DMS 273 treated with DMSO at 0.1 percent for 48 hours (cell line): ENCODE measurements around the gene ZNF26.
"Not testable (repeated sequence)": the region's sequence is repeated elsewhere in the genome, so short reads cannot be mapped to it uniquely, and the experiment has no call there.

Source experiments
- DNase-seq: peaks from one replicate; lab custom pipeline; 2025; lab: John Stamatoyannopoulos, UW

Gene ZNF26

GRCh38 chr12:132986001-132986884, at the start of gene ZNF26:
TSS of gene ZNF26 (plus strand) at chr12:132986367. CDS start at chr12:132986841, 474 bp downstream.
- DNase-seq = peak; percentile 61

DNA sequence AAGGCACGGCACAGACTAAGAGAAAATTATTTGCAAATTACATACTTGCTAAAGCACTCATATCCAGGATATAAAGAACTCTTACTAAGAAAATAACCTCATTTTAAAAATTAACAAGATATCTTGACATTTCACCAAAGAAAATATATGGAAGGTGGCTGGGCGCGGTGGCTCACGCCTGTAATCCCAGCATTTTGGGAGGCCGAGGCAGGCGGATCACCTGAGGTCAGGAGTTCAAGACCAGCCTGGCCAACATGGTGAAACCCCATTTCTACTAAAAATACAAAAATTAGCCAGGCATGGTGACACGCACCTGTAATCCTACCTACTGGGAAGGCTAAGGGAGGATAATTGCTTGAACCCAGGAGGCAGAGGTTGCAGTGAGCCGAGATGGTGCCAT, 49.2 kb upstream of the ZNF26 start:
- DNase-seq = not testable (repeated sequence)

DNA sequence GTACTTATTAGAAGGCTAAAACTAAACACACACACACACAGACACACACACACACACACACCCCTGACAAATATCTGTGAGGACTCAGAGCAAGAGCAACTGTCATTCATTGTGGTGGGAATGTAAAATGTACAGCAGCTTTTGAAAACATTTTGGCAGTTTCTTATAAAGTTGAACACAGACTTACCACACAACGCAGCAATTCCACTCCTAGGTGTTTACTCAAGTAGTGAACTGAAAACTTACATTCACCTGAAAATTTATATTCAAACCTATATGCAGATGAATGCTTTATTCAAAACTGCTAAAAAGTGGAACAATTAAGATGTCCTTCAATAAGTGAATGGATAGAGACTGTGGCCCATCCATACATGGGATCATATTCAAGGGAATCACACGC, 48.7 kb upstream of the ZNF26 start:
- no peak for DNase-seq

DNA sequence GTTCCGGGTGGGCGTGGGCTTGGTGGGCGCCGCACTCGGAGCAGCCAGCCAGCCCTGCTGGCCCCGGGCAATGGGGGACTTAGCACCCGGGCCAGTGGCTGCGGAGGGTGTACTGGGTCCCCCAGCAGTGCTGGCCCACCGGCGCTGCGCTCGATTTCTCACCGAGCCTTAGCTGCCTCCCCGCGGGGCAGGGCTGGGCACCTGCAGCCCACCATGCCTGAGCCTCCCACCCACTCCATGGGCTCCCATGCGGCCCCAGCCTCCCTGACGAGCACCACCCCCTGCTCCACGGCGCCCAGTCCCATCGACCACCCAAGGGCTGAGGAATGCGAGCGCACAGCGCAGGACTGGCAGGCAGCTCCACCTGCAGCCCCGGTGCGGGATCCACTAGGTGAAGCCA, 47.4 kb upstream of the ZNF26 start:
- not testable (repeated sequence) for DNase-seq

GRCh38 chr12:132940071-132940719, 46.0 kb upstream of the ZNF26 start:
- DNase-seq = no peak

GRCh38 chr12:132941336-132941954, 44.7 kb upstream of the ZNF26 start:
- DNase-seq = no peak

GRCh38 chr12:132942611-132943010, 43.6 kb upstream of the ZNF26 start:
- DNase-seq = no peak

GRCh38 chr12:132945806-132946205, 40.4 kb upstream of the ZNF26 start:
- DNase-seq = no peak

- no peak for DNase-seq
These were observed 39.8 kb upstream of the ZNF26 start for GRCh38 chr12:132946246-132946820.

GRCh38 chr12:132948146-132949066, 37.8 kb upstream of the ZNF26 start:
- DNase-seq = no peak

- DNase-seq = no peak
These were observed 36.0 kb upstream of the ZNF26 start for GRCh38 chr12:132949936-132950837.

- no peak for DNase-seq
These were observed 35.2 kb upstream of the ZNF26 start for GRCh38 chr12:132950844-132951535.

DNA sequence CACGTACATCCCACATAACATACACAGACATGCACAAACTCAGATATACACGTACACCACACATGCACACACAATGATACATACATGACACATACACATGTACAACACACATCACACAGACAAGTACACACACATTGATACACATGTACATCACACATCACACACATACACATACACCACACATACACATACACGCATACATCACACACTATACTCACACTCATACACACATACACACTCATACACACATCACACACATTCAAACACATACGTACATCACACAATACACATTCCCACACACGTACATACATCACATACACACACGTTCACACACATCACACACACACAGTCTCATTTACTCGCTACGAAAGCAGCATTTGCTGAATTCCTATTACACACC, 34.5 kb upstream of the ZNF26 start:
- DNase-seq = no peak

- DNase-seq = no peak
These were observed 33.6 kb upstream of the ZNF26 start for GRCh38 chr12:132952371-132953162.

- no peak for DNase-seq
These were observed 33.1 kb upstream of the ZNF26 start for GRCh38 chr12:132953163-132953425.

- DNase-seq = no peak
These were observed 32.4 kb upstream of the ZNF26 start for GRCh38 chr12:132953771-132954170.

GRCh38 chr12:132954471-132955048, 31.6 kb upstream of the ZNF26 start:
- DNase-seq = no peak

DNA sequence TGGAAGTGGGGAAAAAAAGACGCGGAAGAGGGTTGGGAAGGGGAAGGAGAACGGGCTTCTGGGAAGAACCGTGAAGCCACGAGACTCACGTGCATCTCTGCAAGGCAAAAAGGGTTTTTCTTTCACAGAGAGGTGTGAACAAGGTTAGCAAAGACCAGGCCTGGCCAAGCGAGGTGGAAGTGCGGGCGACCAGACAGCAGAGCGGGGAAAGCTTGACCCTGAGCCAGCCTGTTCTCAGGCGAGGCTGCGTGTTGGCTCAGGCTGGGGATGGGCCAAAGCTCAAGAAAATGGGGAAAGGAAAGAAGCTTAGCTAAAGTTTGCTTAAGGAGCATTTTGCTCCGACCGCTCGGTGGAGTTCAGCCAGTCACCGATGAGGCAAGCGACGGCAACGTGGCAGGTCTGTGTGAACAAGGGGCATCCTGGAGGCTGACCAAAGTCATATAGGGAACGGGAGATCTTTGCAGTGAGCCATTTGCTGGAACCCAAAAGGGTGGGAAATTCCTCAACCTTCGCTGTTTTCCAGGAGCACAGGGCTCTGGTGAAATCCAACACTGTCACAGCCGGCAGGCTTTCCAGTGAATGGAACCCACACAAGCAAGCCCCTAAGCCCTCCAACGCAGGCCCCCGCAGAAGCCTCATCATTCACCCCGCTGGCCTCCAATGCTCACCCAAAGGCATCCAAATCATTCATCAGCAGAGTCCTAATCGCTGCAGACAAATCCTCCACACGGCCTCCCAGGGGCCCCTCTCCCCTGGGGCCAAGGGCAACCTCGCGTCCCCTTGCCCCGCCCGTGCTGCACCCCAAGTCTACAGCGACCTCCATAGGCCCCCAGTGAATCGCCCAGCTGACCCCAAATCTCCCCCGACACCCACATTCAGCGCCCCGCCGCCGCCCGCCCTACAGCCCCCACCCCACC, 30.8 kb upstream of the ZNF26 start:
- DNase-seq = no peak
